ENCODE measurements around the gene ADAT1. TPM values are rescaled to one million over a fixed set of nuclear protein-coding genes. Genes with fewer than 3 reads are reported as not detected.

Gene ADAT1
- total RNA-seq, 1 donor from 2014 or later: 104 TPM

GRCh38 chr16:75620326-75621169 lies 2.5 kb downstream of the ADAT1 start:
- DNase-seq: no peak

DNA sequence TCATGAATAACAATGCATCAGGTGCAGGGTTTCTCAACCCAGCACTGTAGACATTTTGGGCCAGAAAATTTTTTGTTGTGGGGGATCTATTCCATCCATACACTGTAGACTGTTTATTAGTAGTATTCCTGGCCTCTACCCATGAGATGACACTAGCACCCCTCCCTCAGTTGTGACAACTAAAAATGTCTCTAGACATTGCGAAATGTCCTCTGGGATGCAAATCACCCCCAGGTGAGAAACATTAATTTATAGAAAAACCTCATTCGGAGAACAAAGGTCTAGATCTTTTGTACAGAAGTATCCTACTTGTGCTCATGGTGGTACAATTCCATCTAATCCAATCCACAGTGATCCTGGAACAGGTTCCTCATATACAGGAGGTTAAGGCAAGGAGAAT lies 4.3 kb downstream of the ADAT1 start:
- DNase-seq: no peak

- no peak for DNase-seq
Observed at GRCh38 chr16:75617121-75617520, 6.0 kb downstream of the ADAT1 start.

DNA sequence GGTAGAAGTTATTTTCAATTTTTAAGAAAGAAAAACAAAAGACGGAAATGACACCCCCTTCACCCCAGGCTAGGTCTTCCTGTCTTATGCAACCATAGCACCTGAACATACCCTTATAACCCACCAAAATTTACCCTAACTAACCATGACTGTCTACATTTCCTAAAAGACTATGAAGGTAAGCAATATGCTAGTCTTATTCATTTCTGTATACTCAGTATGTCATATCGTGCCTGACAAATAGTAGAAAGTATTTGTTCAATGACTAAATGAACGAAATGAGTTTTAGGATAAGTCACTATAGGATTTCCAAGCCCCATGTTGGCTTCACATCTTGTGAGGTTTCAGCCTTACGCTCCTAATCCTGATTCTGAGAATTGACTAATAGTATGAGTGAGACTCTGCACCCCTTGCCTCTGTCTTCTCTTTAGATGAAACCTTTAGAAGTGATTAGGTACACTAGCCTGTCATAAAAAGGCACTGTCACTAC lies 6.5 kb downstream of the ADAT1 start:
- DNase-seq: no peak

DNA sequence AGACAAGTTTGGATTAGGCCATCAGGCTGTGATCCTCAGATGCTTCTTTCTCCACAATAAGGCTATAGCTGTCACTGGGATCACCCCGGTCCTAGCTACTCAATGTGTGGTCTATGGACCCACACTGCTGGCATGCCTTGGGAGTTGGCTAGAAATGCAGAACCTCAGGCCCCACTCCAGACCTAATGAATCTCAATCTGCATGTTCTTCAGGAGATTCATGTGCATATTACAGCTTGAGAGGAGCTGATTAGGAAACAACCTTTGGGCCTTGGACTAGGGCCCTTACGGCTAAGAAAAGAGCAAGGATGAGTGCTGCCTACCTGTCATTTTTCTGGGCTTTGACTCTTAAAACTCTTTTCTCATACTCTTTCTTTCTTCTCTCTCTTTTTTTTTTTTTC lies 7.5 kb downstream of the ADAT1 start:
- no peak for DNase-seq

DNA sequence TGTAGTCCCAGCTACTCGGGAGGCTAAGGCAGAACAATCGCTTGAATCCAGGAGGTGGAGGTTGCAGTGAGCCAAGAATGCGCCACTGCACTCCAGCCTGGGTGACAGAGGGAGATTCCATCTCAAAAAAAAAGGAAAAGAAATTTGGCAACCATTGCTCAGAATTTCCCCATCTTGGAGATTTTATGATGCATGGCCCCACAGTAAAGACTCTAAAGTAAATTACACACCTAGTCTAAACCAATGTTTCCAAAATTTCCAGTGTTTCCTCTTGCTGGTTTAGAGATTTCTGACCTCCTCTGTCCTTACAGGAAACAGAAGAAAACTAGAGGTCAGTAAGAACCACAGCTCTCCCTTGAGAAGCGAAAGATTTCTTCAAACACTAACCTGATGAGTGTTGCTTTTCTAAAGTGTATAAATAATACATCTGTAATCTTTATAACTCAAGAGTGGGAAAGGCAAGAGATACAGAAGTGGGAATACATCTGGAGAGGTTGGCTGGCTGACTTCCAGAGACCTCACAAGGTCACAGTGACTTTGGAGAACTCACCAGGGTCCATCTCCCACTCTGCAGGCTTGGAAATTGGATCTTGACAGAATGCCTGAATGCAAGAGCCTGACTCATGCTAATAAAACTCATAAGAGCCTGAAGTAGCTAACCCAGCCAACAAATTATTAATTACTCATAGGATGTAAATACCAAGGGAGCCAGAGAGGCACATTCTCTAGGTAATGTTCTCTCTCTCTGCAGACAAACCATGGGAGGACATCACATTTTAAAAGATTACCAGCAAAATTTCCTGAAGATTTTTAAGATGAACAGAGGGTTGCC lies 8.8 kb downstream of the ADAT1 start:
- DNase-seq: peak; percentile 59

- DNase-seq: no peak
Observed at GRCh38 chr16:75606507-75606906, 16.6 kb downstream of the ADAT1 start.

DNA sequence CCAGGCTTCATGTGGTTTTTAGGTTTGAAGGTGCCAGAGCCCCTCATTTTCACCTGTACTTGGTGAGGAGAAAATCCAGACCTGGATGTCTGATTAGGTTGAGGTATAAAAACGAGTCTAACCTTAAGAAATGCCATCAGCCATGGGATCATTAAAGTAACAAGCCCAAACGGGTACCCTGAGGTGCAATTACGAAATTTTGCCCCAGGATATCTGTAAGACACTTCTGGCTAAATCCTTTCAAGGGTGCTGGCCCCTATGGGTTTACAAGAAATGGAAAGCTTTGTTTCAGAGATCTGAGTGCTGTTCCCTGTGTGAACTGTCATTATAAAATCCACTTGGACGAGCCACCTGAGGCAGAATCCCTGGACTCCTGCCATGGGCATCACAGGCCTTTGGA lies 19.8 kb downstream of the ADAT1 start:
- DNase-seq: no peak

- DNase-seq: peak; percentile 40
Observed at GRCh38 chr16:75599452-75600277, 23.4 kb downstream of the ADAT1 start.

DNA sequence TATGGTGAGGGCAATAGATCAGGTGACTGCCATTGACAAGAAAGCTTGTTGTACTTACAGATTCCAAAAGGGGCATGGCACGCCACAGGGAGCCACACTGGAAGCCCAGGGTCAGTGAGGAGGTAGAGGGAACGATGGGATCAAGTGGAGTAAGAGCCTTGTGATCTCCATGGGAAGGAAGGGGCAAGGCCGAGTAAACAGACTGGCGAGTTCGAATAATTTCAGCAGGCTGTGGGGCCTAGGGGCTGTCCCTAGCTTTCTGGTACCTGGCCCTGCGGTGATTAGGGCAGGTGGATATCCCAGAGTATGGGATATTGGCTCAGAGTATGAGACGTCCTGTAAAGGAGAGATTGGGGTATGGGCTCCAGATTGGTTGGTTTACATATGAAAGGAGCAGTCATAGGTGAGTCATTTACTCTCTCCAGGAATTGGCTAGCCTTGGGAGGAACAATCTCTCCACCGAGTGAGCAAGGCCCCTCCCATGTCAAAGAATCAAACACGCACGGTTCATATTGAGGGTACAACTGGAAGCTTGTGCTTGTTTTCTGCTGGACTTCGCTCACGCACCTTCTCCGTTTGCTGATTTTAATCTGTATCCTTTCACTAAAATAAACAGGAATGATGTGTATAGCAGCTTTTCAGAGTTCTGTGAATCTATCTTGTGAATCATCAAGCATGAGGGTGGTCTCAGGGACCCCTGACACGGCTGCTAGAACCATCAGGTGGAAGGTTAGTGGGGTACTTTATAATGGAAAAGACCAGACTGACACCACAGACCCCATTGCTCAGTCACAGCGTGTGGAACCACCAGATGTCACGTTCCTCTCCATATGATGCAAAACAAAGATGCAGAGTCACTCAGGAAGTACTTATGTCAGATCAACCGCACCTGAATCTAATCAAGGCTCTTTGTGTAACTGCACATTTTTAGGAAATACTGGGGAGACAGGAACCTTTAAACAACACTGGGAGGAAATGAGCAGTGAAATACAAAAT lies 29.0 kb downstream of the ADAT1 start:
- peak; percentile 95 for DNase-seq

DNA sequence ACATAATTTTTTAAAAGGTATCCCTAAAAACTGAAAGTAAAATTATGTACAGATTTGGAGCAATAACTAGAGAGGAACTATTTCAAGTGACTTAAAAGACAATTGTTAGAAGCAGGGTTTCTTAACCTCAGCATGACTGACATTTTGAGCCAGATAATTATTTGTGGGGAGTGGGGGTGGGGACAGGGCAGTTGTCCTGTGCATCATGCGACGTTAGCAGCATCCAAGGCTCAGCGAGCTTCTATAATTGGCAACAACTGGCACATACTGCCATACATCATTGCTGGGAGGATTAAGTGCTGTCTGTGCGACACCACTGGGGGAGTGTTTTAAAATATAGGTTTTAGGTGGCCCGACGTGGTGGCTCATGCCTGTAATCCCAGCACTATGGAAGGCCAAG lies 29.8 kb downstream of the ADAT1 start:
- no peak for DNase-seq

- peak; percentile 63 for DNase-seq
Observed at GRCh38 chr16:75591927-75592326, 31.2 kb downstream of the ADAT1 start.

DNA sequence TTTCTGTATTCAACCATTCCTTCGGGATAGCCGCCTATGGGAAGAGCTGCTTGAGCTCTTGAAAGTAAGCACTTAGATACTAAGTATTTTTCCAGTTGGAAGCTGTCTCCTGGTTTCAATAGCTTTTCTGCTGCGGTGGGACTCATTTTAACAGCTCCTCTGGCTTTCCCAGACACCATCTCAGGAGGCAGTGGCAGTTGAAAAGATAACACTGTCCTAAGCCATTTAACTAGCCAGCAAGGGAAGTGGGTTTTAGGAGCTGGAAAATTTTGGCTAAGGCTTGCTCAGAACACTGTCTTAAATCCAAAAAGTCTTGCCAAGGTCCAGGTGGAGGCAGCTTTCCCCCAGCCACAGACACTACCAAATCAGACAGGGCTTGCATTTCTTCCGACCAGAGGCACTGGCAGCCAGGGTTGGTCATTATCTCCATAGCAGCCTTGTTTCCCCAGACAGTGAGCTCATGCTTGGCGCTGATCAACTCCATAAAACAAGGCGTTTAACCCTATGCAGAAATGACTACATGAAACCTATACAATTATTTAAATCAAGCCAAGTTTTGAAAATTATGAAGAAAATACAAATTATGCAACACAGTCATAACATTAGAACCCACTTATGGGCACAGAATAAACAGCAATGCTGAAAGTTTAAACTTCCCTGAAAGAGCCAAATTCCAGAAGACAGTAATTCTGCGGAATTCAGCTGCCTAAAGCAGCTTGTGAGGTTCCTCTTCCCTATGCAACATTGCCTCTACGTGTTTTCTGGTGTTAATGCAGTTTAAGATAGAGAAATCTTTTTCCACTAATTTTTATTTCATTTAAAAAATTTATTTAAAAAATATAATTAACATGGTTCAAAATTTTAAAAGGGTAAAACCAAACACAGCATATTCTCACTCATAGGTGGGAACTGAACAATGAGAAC lies 31.9 kb downstream of the ADAT1 start:
- DNase-seq: peak; percentile 84

- DNase-seq: peak; percentile 57
Observed at GRCh38 chr16:75589306-75589705, 33.8 kb downstream of the ADAT1 start.

DNA sequence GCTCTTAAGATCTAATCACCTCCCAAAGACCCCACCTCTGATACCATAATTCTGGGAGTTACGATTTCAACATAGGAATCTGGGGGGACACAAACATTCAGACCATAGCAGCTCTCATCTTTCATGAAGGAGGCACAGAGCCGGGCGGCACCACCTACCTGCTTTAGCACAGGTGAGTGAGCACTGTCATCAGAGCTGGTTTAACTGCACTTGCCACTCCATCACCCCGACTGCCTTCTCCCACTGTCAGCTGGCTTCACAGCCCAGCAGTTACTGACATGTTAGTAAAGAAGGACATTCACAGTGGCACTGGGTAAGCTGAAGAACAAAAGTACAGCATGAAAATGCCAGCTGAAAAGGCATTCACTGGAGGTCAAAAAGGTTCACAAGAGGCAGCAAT lies 34.4 kb downstream of the ADAT1 start:
- no peak for DNase-seq

DNA sequence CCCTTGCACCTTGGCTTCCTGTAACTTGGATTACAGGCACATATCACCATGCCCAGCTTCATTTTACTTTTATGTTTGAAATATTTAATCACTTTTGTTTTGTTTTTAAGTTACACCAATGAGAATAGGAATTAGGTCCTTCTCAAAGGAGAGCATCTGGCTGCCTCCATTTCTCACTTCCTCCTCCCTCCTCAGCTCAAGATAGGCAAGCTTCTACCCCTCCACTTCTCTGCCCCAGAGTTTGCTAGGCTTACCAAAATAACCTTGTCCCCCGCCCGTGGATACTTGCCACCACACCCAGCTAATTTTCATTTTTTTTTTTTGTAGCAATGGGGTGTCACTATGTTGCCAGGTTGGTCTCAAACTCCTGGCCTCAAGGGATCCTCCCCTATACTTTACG lies 39.0 kb downstream of the ADAT1 start:
- no peak for DNase-seq

DNA sequence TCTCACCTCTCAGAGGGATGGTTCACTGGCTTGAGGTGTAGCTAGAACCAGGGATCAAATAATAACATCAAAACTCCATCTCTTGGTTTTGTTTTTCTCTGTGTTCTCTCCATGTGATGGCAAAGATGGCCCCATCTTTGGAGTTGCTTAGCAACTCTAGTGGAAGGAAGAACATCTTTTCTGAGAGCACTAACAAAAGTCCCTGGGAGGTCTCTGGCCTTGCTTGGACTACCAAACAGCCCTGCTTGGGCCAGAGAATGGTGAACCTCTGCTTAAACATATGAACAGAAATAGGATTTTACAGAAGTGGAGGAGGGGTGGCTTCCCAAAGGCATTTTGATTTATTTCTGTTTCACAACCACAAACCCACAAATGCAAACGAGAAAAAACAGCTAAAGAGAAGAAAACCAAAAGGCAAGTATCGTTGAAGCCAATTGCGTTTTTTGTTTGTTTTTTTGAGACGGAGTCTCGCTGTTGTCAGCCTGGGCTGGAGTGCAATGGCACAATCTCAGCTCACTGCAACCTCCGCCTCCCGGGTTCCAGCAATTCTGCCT lies 43.7 kb downstream of the ADAT1 start:
- DNase-seq: no peak

GRCh38 chr16:75578725-75579124 lies 44.4 kb downstream of the ADAT1 start:
- no peak for DNase-seq

GRCh38 chr16:75578212-75578611 lies 44.9 kb downstream of the ADAT1 start:
- no peak for DNase-seq

GRCh38 chr16:75576384-75576811 lies 46.7 kb downstream of the ADAT1 start:
- no peak for DNase-seq

Data from dermis blood vessel endothelial cell (primary cell).